Trophoblast cell (in vitro differentiated cells and primary cell): ENCODE data around the gene RBM20.

Source experiments
- DNase-seq, 2 donors: peaks; one replicate each; pipeline ENCODE4 v3.0.0-alpha.2; 2016
- H2AFZ ChIP-seq: 2 replicates; pipeline ENCODE4 v1.6.1; 2013; ENCODE audit warnings: low read length, moderate library complexity, mild to moderate bottlenecking; ENCODE audit not compliant: insufficient read depth, poor library complexity
- H2AK5ac ChIP-seq: 2 replicates; pipeline ENCODE4 v1.6.1; 2013; ENCODE audit warnings: mild to moderate bottlenecking, low read length
- H2BK120ac ChIP-seq: 2 replicates; pipeline ENCODE4 v1.6.1; 2013; ENCODE audit warnings: low read length, mild to moderate bottlenecking, moderate library complexity; ENCODE audit not compliant: insufficient read depth, poor library complexity
- H2BK12ac ChIP-seq: 2 replicates; pipeline ENCODE4 v1.6.1; 2013; ENCODE audit warnings: mild to moderate bottlenecking, low read length, moderate library complexity
- H2BK5ac ChIP-seq: 2 replicates; pipeline ENCODE4 v1.6.1; 2013; ENCODE audit warnings: low read length, low read depth, moderate library complexity, mild to moderate bottlenecking; ENCODE audit not compliant: poor library complexity
- H3K14ac ChIP-seq: 2 replicates; pipeline ENCODE4 v1.6.1; 2013; ENCODE audit warnings: mild to moderate bottlenecking, low read length
- H3K18ac ChIP-seq: 2 replicates; pipeline ENCODE4 v1.6.1; 2013; ENCODE audit warnings: mild to moderate bottlenecking, low read length
- H3K23ac ChIP-seq: 2 replicates; pipeline ENCODE4 v1.6.1; 2013; ENCODE audit warnings: low read length
- H3K27ac ChIP-seq: 2 replicates; pipeline ENCODE4 v1.5.1; 2013; ENCODE audit warnings: low read depth, mild to moderate bottlenecking, inconsistent platforms, low read length, moderate library complexity
- H3K27me3 ChIP-seq: 2 replicates; pipeline ENCODE4 v1.6.1; 2013; ENCODE audit warnings: inconsistent platforms, mild to moderate bottlenecking, low read length, moderate library complexity; ENCODE audit not compliant: insufficient read depth
- H3K36me3 ChIP-seq, 2 experiments: 1 replicate in 1 of 2; 2 replicates in 1 of 2; pipeline ENCODE4 v1.6.1; 2013; ENCODE audit warnings: low read length in 2 of 2, mild to moderate bottlenecking in 2 of 2, moderate library complexity in 1 of 2; ENCODE audit not compliant: insufficient read depth in 2 of 2, control insufficient read depth in 1 of 2
- H3K4ac ChIP-seq: 2 replicates; pipeline ENCODE4 v1.6.1; 2013; ENCODE audit warnings: low read depth, mild to moderate bottlenecking, low read length, moderate library complexity
- H3K4me1 ChIP-seq, 2 experiments: 1 replicate in 1 of 2; 2 replicates in 1 of 2; pipeline ENCODE4 v1.6.1; 2013; ENCODE audit warnings: low read length in 2 of 2, mild to moderate bottlenecking in 2 of 2, moderate library complexity in 1 of 2; ENCODE audit not compliant: insufficient read depth in 2 of 2, control insufficient read depth in 1 of 2
- H3K4me2 ChIP-seq: 2 replicates; pipeline ENCODE4 v1.6.1; 2013; ENCODE audit warnings: inconsistent platforms, mild to moderate bottlenecking, low read length, moderate library complexity
- H3K4me3 ChIP-seq: 2 replicates; pipeline ENCODE4 v1.5.1; 2013; ENCODE audit warnings: mild to moderate bottlenecking, low read depth, low read length, inconsistent platforms
- H3K79me1 ChIP-seq: one replicate; pipeline ENCODE4 v1.6.1; 2013; ENCODE audit warnings: low read length
- H3K79me2 ChIP-seq: 2 replicates; pipeline ENCODE4 v1.6.1; 2013; ENCODE audit warnings: low read length, mild to moderate bottlenecking; ENCODE audit not compliant: control insufficient read depth, insufficient read depth, poor library complexity
- H3K9ac ChIP-seq: 2 replicates; pipeline ENCODE4 v1.6.1; 2013; ENCODE audit warnings: mild to moderate bottlenecking, low read length
- H3K9me3 ChIP-seq: 2 replicates; pipeline ENCODE4 v1.6.1; 2013; ENCODE audit warnings: low read depth, mild to moderate bottlenecking, control low read depth, inconsistent platforms, low read length; ENCODE audit not compliant: insufficient read depth
- H4K12ac ChIP-seq: 2 replicates; pipeline ENCODE4 v1.6.1; 2013; ENCODE audit warnings: low read depth, mild to moderate bottlenecking, low read length, moderate library complexity
- H4K8ac ChIP-seq: 2 replicates; pipeline ENCODE4 v1.6.1; 2013; ENCODE audit warnings: low read depth, mild to moderate bottlenecking, low read length, moderate library complexity
- H4K91ac ChIP-seq: one replicate; pipeline ENCODE4 v1.6.1; 2013; ENCODE audit warnings: low read depth, mild to moderate bottlenecking, low read length, moderate library complexity
- WGBS: extraction: QIAGEN DNeasy Blood & Tissue Kit; methylation state at CpG from one replicate; pipeline ENCODE4 v1.1.7; 2013; ENCODE audit warnings: missing lambda C conversion rate; ENCODE audit not compliant: insufficient read length, insufficient coverage; ENCODE audit errors: extremely low coverage; 5-methylcytosine and 5-hydroxymethylcytosine counted together

The RBM20 gene

DNA sequence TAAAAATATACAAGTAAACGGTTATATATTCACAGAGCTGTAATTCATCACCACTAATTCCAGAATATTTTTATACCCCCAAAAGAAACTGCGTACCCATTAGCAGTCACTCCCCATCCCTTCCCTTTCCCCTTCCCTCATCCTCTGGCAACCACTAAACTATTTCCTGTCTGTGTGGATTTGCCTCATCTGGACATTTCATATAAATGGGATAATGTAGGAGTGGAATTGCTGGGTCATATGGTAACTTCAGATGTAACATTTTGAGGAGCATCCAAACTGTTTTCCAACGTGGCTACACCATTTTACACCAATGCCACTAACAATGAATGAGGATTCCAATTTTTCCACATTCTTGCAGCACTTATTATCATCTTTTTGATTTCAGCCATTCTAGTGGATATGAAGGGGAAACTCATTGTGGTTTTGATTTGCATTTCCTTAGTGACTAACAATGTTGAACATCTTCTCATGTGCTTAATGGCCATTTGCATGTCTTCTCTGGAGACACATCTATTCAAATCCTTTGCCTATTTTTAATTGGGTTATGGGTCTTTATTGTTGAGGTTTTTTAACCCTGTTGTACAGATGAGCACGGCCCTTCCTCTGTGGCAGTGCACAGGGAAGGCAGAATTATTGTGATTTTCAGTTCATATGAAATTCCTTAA lies 79.2 kb downstream of the RBM20 start:
- H2AK5ac ChIP-seq: no peak overlapping the region
- WGBS: no CpG with 5 or more reads among the region's 4 CpGs
- no peak for DNase-seq

DNA sequence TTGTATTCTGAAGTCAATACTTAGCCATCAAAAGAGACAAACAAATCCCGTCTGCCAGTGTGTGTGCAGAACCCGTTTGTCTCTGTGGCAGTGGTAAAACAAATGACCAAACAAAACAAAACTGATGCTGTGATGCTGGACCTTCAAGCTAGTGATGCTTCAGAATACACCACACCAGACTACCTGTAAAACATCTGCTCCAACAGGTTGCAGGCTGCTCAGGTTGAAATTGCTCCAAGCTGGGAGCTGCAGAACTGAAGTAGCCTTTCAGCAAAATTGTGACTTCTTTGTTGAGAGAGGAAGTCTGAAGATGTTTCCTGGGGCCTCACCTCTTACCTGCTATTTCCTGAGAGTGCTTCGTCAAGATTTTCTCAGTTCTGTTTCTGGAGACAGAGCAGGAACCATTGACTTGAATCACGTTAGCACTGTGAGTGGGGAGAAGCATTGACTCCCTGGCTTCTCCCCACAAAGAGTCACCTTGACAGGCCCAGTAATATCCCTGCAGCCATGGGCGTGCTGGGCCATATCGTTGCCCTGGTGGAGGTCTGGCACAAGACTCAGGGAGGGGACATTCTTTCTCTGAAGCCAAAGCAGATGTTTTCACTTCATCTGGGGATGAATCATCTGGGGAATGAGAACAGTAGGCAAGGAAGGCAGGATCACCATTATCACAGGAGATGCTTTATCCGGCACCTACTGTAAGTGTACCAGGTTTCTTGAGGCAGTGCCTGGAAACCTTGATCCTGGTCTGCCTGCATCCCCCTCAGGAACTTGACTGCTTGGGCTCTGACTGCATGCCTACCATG lies 80.2 kb downstream of the RBM20 start:
- Histone ChIP-seq H3K79me2 (no peaks in the 10 kb centered on the region), H3K14ac (no peak overlapping the region), H3K36me3 (no peaks in the 10 kb centered on the region), H2AFZ (no peak overlapping the region), H3K4me3 (no peak overlapping the region), H3K9ac (no peak overlapping the region), H2BK120ac (no peak overlapping the region), H3K4me2 (no peak overlapping the region), H3K4ac (no peak overlapping the region), H4K12ac (no peak overlapping the region), H3K4me1 (peaks cover 3 to 4% of the 10 kb centered on the region in 2 experiments), H2BK5ac (no peak overlapping the region), H3K9me3 (no peaks in the 10 kb centered on the region), H3K79me1 (no peaks in the 10 kb centered on the region), H4K91ac (no peak overlapping the region), H3K27ac (no peak overlapping the region), H2AK5ac (no peak overlapping the region), H3K27me3 (no peaks in the 10 kb centered on the region), H2BK12ac (no peak overlapping the region), H3K18ac (no peak overlapping the region), H3K23ac (no peak overlapping the region), H4K8ac (no peak overlapping the region)
- WGBS: no CpG with 5 or more reads among the region's 7 CpGs
- no peak for DNase-seq

More for the DNA sequence above, 79.2 kb downstream of the RBM20 start:
- Histone ChIP-seq H4K8ac (no peak overlapping the region), H3K79me1 (no peaks in the 10 kb centered on the region), H3K36me3 (no peaks in the 10 kb centered on the region), H3K4me1 (peaks cover 3 to 4% of the 10 kb centered on the region in 2 experiments), H3K4ac (no peak overlapping the region), H3K18ac (no peak overlapping the region), H3K27me3 (no peaks in the 10 kb centered on the region), H2BK120ac (no peak overlapping the region), H4K12ac (no peak overlapping the region), H3K4me2 (no peak overlapping the region), H3K79me2 (no peaks in the 10 kb centered on the region), H3K23ac (no peak overlapping the region), H3K14ac (no peak overlapping the region), H4K91ac (no peak overlapping the region), H3K27ac (no peak overlapping the region), H2BK12ac (no peak overlapping the region), H2AFZ (no peak overlapping the region), H2BK5ac (no peak overlapping the region), H3K9me3 (no peaks in the 10 kb centered on the region), H3K9ac (no peak overlapping the region), H3K4me3 (no peak overlapping the region)

DNA sequence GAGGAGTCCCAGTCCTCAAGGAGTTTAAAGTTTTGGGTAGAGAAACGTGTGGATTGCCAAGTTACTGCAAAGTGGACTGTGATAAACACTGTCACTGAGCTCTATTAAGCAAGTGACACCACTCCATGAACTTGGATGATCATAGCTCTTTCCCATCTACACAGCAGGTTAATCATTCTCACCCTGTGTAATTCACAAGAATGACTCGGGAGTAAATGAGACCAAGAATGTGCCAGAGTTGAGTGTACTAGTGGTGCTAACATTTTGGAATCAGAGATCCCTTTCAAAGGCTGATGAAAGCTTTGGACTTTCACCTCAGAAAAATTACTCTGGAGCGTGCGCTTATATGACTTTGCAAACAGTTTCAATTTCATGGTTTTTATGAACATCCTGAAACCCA lies 80.8 kb downstream of the RBM20 start:
- H3K14ac ChIP-seq: no peak overlapping the region
- no peak overlapping the region for H3K18ac ChIP-seq
- no peak overlapping the region for H3K4ac ChIP-seq
- peaks cover 3 to 4% of the 10 kb centered on the region in 2 experiments for H3K4me1 ChIP-seq
- no peak overlapping the region for H3K4me2 ChIP-seq
- H3K9ac ChIP-seq: no peak overlapping the region
- H4K91ac ChIP-seq: no peak overlapping the region
- H2BK12ac ChIP-seq: no peak overlapping the region
- H2BK120ac ChIP-seq: no peak overlapping the region
- no peak overlapping the region for H3K4me3 ChIP-seq
- no CpG with 5 or more reads among the region's 4 CpGs for WGBS
- DNase-seq: no peak
- no peak overlapping the region for H2AK5ac ChIP-seq
- no peaks in the 10 kb centered on the region for H3K79me1 ChIP-seq
- H3K36me3 ChIP-seq: no peaks in the 10 kb centered on the region
- no peak overlapping the region for H4K8ac ChIP-seq
- H3K79me2 ChIP-seq: no peaks in the 10 kb centered on the region
- no peak overlapping the region for H4K12ac ChIP-seq
- H3K9me3 ChIP-seq: no peaks in the 10 kb centered on the region
- H3K27ac ChIP-seq: no peak overlapping the region
- H2AFZ ChIP-seq: no peak overlapping the region
- no peak overlapping the region for H3K23ac ChIP-seq
- no peaks in the 10 kb centered on the region for H3K27me3 ChIP-seq
- H2BK5ac ChIP-seq: no peak overlapping the region

DNA sequence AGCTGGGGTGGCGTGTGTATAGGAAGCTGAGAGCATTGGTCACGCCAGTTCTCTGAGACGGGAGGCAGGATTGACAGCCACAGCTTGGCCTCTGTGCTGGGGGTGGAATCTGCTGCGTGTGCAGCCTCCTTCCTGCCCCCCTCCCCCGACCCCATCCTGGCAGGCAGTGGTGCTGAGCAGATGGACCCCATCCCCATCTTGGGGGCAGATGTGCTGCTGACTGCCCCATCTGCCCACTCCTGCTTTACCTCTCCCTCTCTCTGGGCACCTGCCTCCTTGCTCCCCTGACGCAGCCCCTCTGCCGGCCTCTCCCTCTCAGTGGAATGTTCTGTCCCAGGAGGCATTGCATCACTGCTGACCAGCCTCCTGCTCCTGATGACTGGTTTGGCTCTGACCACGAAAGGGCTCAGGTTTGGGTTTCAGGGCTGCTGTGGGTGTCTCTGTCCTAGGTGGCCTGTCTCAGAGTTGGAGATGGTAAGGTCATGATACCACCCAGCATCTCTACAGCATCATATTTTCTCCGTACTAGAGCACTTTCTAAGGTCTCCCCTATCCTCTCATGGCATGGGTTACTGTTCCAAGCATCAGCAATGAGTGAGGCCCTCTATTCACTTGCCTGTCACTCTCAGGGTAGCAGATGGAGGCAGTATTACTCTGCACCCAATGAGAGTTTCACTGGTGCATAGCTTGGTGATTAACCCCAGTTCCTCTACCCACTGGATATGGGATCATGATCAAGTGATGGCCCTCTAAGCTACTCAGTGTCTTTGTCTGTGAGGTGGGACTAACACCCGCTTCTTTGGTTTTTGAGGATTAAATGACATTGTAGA lies 81.9 kb downstream of the RBM20 start:
- Histone ChIP-seq H3K9ac (no peak overlapping the region), H3K14ac (no peak overlapping the region), H3K27me3 (no peaks in the 10 kb centered on the region), H3K23ac (no peak overlapping the region), H3K36me3 (no peaks in the 10 kb centered on the region), H3K18ac (no peak overlapping the region), H4K12ac (no peak overlapping the region), H2BK12ac (no peak overlapping the region), H4K91ac (no peak overlapping the region), H3K4me1 (peaks cover 3 to 4% of the 10 kb centered on the region in 2 experiments), H4K8ac (no peak overlapping the region), H3K79me1 (no peaks in the 10 kb centered on the region), H3K9me3 (no peaks in the 10 kb centered on the region), H2BK5ac (no peak overlapping the region), H3K4ac (no peak overlapping the region), H2AFZ (peak overlapping the region; percentile 9), H3K4me3 (no peak overlapping the region), H3K27ac (no peak overlapping the region), H2AK5ac (no peak overlapping the region), H3K79me2 (no peaks in the 10 kb centered on the region), H2BK120ac (no peak overlapping the region), H3K4me2 (no peak overlapping the region)
- DNase-seq: peak in 1 of 2 donors; percentile 8
- WGBS: no CpG with 5 or more reads among the region's 10 CpGs
